ENCODE results near the gene SYNE3.

GRCh38 chr14:95548328-95548929 is 32.0 kb upstream of the SYNE3 start:
- TF ChIP-seq CTCF (IDR thresholded peaks at IDR 0.05) = no peak
- TF ChIP-seq POLR2A (IDR thresholded peaks at IDR 0.05) = no peak
- TF ChIP-seq POLR2AphosphoS5 (IDR thresholded peaks at IDR 0.05; ENCODE audit: insufficient read depth in 1 of 2, low read depth in 1 of 2) = no peak

Data from vagina (tissue), 2 donors.